Heart left ventricle (tissue), 13 donors: ENCODE measurements around the gene PLEKHG4B.

ENCODE experiments used
- POLR2A ChIP-seq, 2 donors: fragments of 450-650 bp; IDR thresholded peaks; one replicate each; pipeline ENCODE4 v1.6.1; 2017; ENCODE audit warnings: antibody characterized with exemption in 2 of 2, mild to moderate bottlenecking in 2 of 2, moderate library complexity in 2 of 2
- TF ChIP-seq, protein P1 (sequence below), 12 donors: fragments of 200-600 bp; sonication (generic) in 4 of 12; IDR thresholded peaks; one replicate each; pipeline versions ENCODE4 v1.5.0 to v1.8.0; 2018 to 2022; ENCODE audit warnings: antibody characterized with exemption in 12 of 12, mild to moderate bottlenecking in 5 of 12
- donor health status: ischemic (EF 13 %, LVEDD 7.1; RV severe dilation, severe dysfunction).
- donor health status: DM: no; HTN: yes; CAD: no.
- donor health status: DM: no; HTN: no; CAD: no.
- donor health status: ischemic (EF 25% LVEDD 6.9; RV normal size, moderate dysfunction).
- donor health status: ischemic (EF 25% LVEDD 5.7; RV mildly dilated, moderate dysfunction).
- donor health status: ischemic (EF 35%, LVEDD 5.7; RV mildly dilated, moderate dysfunction).
- donor health status: nonischemic (EF 11% LVEDD 7.7; RV severe dilation, severe dysfunction).
- donor health status: DM: yes; HTN: yes; CAD: no.
- donor health status: PGD.
- donor health status: ischemic (EF 29% LVEDD 5.4; RV normal size, mild dysfunction).
- donor health status: nonischemic (EF 23%, LVEDD 6.1; RV moderate dilation, normal function).

- TF ChIP-seq, protein P1, sequence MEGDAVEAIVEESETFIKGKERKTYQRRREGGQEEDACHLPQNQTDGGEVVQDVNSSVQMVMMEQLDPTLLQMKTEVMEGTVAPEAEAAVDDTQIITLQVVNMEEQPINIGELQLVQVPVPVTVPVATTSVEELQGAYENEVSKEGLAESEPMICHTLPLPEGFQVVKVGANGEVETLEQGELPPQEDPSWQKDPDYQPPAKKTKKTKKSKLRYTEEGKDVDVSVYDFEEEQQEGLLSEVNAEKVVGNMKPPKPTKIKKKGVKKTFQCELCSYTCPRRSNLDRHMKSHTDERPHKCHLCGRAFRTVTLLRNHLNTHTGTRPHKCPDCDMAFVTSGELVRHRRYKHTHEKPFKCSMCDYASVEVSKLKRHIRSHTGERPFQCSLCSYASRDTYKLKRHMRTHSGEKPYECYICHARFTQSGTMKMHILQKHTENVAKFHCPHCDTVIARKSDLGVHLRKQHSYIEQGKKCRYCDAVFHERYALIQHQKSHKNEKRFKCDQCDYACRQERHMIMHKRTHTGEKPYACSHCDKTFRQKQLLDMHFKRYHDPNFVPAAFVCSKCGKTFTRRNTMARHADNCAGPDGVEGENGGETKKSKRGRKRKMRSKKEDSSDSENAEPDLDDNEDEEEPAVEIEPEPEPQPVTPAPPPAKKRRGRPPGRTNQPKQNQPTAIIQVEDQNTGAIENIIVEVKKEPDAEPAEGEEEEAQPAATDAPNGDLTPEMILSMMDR (IDR thresholded peaks at IDR 0.05) = no peak
- no peak for TF ChIP-seq POLR2A (IDR thresholded peaks at IDR 0.05)
These were observed 69.2 kb downstream of the PLEKHG4B start for GRCh38 chr5:160921-161802.
